Fibroblast of mammary gland (primary cell): Measurements from ENCODE around the gene B4GALT5.
"Not testable (repeated sequence)": the region's sequence is repeated elsewhere in the genome, so short reads cannot be mapped to it uniquely, and the experiment has no call there.

Experiments
- DNase-seq: peaks from one replicate; pipeline ENCODE4 v3.0.0-alpha.2; 2010; ENCODE audit warnings: low read depth
- H3K4me3 ChIP-seq: 2 replicates; pipeline ENCODE4 v1.5.1; 2011; ENCODE audit warnings: low read depth, mild to moderate bottlenecking, low read length, moderate library complexity; ENCODE audit not compliant: control insufficient read depth
- TF ChIP-seq, protein P1 (sequence below): conservative IDR thresholded peaks from 2 replicates; pipeline ENCODE4 v1.5.1; 2011; ENCODE audit warnings: low read depth, low read length, inconsistent platforms; ENCODE audit not compliant: control insufficient read depth, insufficient read depth

B4GALT5 gene

DNA sequence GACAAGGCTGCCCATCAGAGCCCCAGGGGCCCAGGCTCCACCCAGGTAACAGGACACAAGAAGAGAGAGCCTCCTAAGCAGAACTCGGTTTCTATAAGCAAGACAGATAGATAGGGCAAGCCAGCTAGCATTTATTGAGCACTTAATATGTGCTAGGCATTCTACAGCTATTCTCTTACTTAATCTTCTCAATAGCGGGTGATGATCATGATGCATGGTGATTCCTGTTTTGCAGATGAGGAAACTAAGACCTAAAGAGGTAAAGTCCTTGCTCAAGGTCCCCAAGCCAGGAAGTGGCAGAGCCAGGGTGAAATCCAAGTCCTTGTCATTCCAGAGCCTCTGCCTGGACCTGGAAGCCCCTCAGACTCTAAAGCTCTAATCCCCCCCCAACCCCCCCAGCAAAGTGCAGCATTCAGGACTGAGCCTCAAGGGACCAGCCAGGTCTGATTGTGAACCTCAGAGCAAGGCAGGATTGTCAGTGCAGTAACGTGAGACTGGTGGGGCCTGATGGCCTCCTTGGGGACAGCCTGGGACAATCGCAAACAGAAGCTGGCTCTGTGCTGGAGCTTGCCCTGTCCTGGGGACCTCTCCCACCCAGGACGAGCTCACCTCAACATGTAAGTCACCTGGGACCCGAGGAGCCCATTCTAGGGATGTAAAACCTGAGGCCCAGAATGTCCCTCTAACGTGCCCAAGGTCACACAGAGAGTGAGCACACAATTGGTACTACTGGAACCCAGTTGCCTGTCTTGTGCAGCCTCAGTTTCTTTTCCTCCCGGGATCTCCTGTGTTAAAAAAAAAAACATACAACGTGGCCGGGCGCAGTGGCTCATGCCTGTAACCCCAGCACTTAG is 97.3 kb downstream of the B4GALT5 start:
- TF ChIP-seq, protein P1, sequence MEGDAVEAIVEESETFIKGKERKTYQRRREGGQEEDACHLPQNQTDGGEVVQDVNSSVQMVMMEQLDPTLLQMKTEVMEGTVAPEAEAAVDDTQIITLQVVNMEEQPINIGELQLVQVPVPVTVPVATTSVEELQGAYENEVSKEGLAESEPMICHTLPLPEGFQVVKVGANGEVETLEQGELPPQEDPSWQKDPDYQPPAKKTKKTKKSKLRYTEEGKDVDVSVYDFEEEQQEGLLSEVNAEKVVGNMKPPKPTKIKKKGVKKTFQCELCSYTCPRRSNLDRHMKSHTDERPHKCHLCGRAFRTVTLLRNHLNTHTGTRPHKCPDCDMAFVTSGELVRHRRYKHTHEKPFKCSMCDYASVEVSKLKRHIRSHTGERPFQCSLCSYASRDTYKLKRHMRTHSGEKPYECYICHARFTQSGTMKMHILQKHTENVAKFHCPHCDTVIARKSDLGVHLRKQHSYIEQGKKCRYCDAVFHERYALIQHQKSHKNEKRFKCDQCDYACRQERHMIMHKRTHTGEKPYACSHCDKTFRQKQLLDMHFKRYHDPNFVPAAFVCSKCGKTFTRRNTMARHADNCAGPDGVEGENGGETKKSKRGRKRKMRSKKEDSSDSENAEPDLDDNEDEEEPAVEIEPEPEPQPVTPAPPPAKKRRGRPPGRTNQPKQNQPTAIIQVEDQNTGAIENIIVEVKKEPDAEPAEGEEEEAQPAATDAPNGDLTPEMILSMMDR: no peak
- H3K4me3 ChIP-seq: no peak overlapping the region
- no peak for DNase-seq

DNA sequence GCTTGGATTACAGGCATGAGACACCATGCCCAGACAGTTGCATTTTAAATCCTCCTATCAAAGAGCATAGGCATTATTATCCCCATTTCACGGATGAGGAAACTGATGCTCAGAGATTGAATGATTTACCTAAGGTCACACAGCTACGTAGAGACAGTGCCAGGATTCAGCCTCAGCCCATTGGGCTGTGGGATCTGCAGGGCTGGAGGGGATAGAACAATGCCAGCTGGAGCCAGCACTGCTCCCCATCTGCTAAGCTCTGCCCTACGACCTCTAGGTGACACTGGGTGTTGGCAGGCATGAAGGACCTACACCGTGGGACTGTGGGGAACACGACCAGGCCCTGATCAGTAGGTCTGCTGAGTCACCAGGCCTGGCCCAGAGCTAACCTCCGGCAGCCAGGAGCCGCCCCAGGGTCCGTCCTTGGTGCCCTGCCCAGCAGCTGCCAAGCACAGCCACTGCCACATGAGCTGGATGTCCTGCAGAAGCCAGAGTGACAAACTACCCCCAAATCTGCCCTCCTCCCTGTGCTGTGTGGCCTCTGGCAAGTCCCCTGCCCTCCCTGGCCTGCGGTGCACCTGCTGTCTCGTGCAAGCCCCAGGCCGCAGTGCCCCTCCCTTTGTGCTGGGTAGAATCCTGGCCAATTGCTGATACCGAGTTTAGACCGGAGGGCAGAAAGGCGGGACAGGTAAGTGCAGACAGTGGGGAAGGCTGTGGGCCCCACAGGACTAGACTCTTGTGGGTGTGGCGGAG is 98.1 kb downstream of the B4GALT5 start:
- no peak for DNase-seq
- no peak overlapping the region for H3K4me3 ChIP-seq
- TF ChIP-seq, protein P1: no peak

DNA sequence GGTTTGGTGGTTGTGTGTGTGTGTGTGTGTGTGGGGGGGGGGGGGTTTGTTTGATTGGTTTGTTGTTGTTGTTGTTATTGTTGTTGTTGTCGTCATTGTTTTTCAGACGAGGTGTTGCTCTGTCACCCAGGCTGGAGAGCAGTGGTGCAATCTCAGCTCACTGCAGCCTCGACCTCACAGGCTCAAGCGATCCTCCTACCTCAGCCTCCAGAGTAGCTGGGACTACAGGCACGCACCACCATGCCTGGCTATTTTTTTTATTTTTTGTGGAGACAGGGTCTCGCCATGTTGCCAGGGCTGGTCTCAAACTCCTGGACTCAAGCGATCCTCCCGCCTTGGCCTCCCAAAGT is 98.7 kb downstream of the B4GALT5 start:
- DNase-seq, H3K4me3 ChIP-seq: not testable (repeated sequence)

DNA sequence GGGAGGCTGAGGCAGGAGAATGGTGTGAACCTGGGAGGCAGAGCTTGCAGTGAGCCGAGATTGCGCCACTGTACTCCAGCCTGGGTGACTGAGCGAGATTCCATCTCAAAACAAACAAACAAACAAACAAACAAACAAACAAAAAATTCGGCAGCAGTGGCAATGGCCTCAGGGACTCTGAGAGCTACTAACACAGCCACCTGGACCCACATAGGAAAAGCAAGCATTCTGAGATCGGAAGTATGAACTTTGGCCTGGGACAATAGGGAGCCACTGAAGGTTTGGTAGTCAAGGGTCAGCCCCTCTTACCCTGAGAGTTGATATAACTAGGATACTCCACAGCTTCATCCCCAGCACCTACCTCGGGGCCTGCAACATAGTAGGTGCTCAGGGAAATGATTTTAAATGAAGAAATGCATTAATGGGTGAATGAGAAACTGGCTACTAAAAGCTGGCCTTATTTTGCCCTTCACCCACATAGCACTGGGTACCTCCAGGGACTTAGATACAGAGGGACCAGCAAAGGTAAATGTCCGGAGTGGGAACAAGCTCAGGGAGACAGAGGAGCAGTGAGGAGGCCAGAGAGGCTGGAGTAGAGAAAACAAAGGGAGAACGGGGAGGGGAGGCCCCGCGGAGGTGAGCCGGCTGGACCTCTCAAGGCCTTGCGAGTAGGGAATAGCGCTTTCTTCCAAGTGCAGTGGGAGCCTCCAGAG is 99.2 kb downstream of the B4GALT5 start:
- TF ChIP-seq, protein P1: no peak
- DNase-seq: no peak
- H3K4me3 ChIP-seq: no peak overlapping the region

DNA sequence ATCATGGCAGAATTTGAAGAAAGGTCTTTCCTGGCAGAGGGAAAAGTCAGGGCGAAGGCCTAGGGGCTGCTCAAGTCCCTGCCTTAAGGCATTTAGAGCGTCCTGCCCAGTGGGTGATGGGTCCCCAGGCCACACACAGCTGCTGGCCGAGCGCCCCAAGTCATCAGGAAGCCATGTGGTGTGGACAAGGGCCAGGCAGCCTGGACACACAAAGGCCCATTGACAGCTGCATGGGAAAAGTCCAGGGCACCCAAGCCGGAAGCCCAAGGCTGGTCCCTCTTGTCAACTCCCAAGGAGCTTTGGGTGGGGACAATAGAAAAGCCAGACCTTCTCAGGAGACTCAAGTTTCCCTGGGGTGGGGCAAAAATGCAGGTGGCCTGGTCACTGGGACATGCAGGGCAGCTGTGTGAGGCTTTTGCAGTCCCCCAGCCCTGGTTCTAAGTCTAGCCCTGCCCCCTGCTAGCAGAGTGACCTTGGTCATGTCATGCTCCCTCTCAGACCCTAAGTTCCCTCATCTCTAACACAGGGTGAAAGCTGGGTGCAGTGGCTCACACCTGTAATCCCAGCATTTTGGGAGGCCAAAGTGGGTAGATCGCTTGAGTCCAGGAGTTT is 101.4 kb downstream of the B4GALT5 start:
- no peak for DNase-seq
- no peak overlapping the region for H3K4me3 ChIP-seq
- TF ChIP-seq, protein P1: no peak

DNA sequence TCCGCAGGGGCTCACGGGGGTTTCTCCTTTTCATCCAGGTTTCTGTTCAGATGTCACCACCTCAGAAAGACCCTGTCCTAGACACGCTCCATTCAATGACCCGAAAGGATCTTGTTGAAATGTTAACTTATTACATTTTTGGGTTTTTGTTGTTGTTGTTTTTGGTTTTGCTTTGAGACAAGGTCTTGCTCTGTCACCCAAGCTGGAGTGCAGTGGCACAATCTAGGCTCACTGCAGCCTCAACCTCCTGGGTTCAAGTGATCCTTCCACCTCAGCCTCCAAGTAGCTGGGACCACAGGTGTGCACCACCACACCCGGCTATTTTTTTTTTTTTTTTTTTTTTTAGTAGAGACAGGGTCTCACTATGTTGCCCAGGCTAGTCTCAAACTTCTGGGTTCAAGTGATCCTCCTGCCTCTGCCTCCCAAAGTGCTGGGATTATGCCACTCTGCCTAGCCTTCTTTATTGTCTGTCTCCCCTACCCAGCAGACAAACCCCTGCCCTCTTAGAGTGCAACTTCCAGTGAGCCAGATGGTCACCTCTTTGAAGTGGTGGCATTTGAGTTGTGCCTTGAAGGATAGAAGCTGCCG is 102.0 kb downstream of the B4GALT5 start:
- not testable (repeated sequence) for H3K4me3 ChIP-seq, DNase-seq

DNA sequence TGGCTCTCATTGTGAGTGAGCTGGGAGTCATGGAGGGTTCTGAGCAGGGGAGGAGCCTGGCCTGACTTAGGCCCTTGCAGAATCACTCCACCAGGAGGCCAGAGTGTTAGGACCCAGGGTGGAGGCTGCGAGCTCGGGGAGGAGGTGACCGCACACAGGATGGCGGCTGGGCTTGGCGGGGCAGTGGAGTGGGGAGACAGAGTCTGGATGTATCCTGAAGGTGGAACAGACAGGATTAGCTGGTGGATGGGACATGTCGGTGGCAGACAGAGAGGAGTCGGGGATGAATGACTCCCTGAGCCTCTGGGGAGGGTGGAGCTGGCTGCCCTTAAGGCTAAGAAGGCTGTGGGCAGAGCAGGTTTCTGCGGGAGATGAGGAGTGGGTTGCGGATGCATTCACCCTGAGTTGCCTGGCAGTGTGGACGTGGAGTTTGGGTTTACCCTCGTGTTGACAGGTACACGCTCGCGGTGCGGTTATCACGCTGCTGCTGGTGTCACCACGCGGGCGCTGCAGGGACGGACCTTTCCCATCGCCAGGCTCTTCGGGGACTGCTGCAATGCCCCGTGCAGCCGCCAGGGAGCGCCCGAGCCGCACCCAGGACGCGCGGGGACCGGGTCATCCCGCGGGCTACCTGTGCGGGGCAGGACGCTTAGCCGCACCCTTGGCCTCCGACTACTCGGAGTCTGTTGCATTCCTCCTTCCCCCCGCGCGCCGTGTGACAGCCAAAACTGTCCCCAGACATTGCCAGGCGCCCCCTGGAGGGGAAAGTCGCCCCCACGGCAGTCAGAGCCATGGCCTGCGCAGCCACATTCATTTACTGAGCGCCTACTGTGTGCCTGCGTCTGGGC is 102.8 kb downstream of the B4GALT5 start:
- H3K4me3 ChIP-seq: no peak overlapping the region
- DNase-seq: no peak
- TF ChIP-seq, protein P1: peak; percentile 59
